HG02943 (cell line): ENCODE measurements around the gene GNAZ.
"Not testable (repeated sequence)": the region's sequence is repeated elsewhere in the genome, so short reads cannot be mapped to it uniquely, and the experiment has no call there.

Source experiments
- ATAC-seq: cut with Tn5 transposase; IDR thresholded peaks from one replicate; pipeline ENCODE4 v1.9.1; 2021; ENCODE audit warnings: mild to moderate bottlenecking, low read depth, moderate library complexity; ENCODE audit not compliant: unreplicated experiment

GNAZ gene

DNA sequence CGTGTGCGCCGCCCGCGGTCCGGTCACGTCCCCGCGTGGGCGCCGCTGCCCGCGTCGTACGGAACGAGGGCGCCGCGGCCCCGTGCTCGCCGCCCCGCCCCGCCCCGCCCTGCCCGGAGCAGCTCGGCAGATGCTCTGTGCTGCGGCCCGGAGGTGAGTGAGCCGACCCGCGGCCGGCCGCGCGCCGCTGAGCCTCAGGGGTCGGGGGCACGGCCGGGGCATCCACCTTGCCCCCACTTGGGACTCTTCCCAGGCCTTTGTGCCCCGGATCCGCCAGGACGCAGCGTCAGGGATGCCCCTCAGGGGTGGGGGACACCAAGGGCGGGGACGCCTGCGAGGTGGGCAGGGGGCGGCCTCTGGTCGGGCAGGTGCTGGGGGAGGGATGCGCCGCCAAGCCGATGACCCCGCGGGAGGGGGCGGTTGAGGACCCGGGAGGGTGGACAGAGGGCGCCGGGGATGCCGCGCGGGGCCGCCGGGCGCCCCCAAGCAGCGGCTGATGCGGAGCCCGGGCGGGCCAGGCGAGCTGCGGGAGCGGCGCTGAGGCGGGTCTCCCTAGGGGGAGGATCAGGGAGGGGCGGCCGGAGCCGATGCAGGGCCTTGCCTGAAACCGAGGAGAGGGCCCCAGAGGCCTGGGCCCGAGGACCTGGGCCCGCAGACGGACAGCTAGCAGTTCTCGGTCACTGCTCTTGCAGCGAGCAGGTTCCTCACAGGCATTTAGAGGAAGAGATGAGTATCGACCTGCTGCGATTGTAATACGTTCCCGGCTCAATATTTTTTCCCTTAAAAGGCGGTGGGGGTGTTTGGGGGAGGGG, at the start of gene GNAZ:
Gene GNAZ, plus strand, starts transcription at position 102 of the 812 bp plus-strand sequence. CDS start 25,177 bp downstream, outside the sequence.
- ATAC-seq, result peak; percentile 34

- no peak for ATAC-seq
Observed at GRCh38 chr22:23020659-23021293, 49.5 kb upstream of the GNAZ start.

DNA sequence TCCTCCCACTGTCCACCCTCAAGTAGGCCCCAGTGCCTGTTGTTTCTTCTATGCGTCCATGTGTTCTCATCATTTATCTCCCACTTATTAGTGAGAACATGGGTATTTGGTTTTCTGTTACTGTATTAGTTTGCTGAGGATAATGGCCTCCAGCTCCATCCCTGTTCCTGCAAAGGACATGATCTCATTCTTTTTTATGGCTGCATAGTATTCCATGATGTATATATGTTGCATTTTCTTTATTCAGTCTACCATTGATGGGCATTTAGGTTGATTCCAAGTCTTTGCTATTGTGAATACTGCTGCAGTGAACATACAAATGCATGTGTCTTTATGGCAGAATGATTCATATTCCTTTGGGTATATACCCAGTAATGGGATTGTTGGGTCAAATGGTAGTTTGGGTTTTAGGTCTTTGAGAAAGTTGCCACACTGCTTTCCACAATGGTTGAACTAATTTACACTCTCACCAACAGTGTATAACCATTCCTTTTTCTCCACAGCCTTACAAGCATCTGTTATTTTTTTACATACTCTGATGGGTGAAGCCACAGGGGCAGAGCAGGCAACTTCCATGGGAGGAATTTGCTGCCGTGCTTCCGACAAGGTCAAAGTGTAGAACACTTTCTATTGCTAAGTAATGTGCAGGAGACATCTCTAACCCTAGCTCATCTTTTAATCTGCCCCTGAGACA, 48.5 kb upstream of the GNAZ start:
- ATAC-seq, result not testable (repeated sequence)

- no peak for ATAC-seq
Observed at GRCh38 chr22:23023294-23023693, 47.0 kb upstream of the GNAZ start.

GRCh38 chr22:23026777-23027176, 43.5 kb upstream of the GNAZ start:
- ATAC-seq, result no peak

GRCh38 chr22:23027849-23028248, 42.5 kb upstream of the GNAZ start:
- ATAC-seq, result not testable (repeated sequence)

DNA sequence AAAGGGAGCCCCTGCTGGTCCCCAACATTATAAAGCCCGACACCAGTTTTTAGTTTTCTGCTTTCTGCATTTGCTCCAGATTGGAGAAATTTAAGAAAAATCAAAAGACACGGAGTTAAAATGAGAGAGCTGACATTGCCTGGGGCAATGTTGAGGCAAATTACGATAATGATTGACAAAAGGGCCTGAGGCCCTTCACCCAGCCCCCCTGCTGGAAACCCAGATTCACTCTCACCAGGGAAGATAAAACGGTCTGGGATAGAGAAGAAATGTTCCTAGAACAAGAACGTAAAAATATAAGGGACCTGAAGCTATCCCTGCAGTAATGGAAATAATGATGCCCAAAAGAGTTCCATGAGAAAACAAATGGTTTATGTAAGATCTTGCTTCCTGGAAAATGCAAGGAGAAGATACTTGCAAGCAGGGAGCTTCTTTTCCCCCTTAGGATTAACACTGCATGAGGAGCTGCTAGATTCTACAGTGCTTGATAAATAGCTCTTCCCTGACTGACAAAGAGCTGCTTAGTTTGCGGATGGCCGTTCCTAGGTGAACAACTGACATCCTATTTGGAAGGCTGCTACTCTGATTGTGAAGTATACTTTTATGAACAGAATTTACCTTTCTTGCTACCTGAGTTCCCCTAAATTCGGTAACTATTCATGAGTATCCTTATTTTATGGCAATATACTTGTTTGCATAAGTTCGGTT, 40.6 kb upstream of the GNAZ start:
- ATAC-seq, result no peak

- no peak for ATAC-seq
Observed at GRCh38 chr22:23031381-23031780, 38.9 kb upstream of the GNAZ start.

DNA sequence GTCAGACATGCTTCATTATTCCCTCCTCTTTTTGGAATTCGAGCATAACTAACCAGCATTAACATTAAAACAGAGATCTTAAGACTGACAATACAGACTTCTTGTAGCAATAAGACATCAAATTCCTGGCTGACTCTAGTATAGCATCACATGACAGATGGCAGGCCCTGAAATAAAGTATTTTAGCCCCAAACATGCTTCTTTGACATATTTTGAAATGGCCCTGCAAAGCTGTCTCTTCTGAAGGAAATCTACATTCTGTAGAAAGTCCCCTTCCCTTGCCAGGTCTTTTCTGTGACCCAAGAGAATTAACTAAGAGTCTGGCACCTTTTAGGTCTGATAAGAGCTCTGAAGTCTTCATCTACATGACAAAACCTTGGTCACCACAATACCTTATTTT, 38.5 kb upstream of the GNAZ start:
- no peak for ATAC-seq

GRCh38 chr22:23032658-23033057, 37.7 kb upstream of the GNAZ start:
- ATAC-seq, result no peak

GRCh38 chr22:23033116-23033905, 37.0 kb upstream of the GNAZ start:
- ATAC-seq, result no peak

- no peak for ATAC-seq
Observed at GRCh38 chr22:23034621-23035556, 35.4 kb upstream of the GNAZ start.

- ATAC-seq, result no peak
Observed at GRCh38 chr22:23035557-23036277, 34.6 kb upstream of the GNAZ start.

- ATAC-seq, result no peak
Observed at GRCh38 chr22:23036684-23037428, 33.5 kb upstream of the GNAZ start.

- ATAC-seq, result no peak
Observed at GRCh38 chr22:23037429-23038333, 32.6 kb upstream of the GNAZ start.

DNA sequence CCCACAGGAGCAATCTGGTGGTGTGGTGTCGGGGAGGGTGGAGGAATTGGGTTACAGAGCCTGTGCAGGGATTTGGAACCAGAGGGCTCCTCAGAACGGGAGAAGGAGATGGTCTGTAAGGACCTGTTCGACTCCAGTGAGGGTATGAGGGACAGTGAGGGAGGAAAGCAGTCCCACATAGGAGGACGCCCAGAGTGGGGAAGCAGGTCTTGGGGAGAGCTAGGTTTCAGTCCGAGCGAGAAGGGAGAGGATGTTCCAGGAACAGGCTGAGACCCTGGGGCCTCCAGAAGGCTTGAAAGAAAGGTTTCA, 32.0 kb upstream of the GNAZ start:
- no peak for ATAC-seq

- ATAC-seq, result no peak
Observed at GRCh38 chr22:23038902-23039301, 31.4 kb upstream of the GNAZ start.
